GDM1 (cell line): ENCODE results near the gene CSTA.

Experiments
- DNase-seq: peaks from one replicate; lab custom pipeline; 2025; lab: John Stamatoyannopoulos, UW

Gene CSTA

GRCh38 chr3:122382888-122383666, 58.0 kb downstream of the CSTA start, which contains the start of gene MIX23:
TSS of gene MIX23 (minus strand) at chr3:122383231. CDS start at chr3:122383224, 7 bp downstream.
- DNase-seq, result peak; percentile 68

GRCh38 chr3:122383771-122384697, 59.0 kb downstream of the CSTA start, which contains the start of gene FAM162A:
TSS of gene FAM162A (plus strand) at chr3:122384182. CDS start at chr3:122384266, 84 bp downstream.
- DNase-seq, result peak; percentile 92

GRCh38 chr3:122387709-122388108, 62.7 kb downstream of the CSTA start:
- no peak for DNase-seq

DNA sequence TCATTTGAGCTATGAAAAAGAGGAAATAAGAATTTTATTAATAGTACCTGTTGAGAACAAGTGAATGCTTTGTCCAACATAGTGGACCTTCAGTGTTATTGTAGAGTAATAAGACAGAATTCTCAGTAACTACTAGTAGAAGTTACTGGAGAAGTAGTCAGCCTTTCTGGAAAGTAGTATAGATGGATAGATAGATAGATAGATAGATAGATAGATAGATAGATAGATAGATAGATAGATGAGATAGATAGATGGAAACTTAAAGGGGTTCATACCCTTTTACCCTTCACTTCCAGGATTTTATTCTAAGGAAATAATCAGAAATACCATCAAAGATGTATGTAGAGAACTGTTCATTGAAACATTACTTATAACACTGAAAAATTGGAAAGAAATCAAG, 64.1 kb downstream of the CSTA start:
- DNase-seq, result no peak

DNA sequence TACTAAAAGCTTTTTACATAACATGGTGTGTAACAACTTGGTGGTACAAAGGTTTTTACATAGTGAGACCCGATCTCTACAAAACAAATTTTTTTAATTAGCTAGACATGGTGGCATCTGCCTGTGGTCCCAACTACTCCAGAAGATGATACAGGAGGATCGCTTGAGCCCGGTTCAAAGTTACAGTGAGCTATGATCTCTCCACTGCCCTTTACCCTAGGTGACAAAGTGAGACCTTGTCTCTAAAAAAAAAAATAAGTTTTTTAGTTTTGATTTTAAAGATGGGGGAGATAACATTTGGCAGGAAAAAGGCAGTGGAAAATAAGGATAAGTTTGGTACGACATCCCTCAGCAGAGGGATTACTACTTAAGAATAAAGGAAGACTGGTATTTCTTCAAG, 64.8 kb downstream of the CSTA start:
- DNase-seq, result no peak

GRCh38 chr3:122390665-122391064, 65.6 kb downstream of the CSTA start:
- no peak for DNase-seq
